Forelimb muscle (tissue), 1 donor: ENCODE data around the gene MUC6. TPM values are rescaled to one million over a fixed set of nuclear protein-coding genes. Genes with fewer than 3 reads are reported as not detected.
"Not testable (repeated sequence)": the region's sequence is repeated elsewhere in the genome, so short reads cannot be mapped to it uniquely, and the experiment has no call there.

Experiments used
- DNase-seq: peaks from one replicate; pipeline ENCODE4 v3.0.0-alpha.2; 2013; ENCODE audit warnings: low read depth
- polyA plus RNA-seq: library from polyadenylated mRNA; unstranded; fragments of 120-200 nt; gene quantifications from one replicate; pipeline ENCODE4 v1.2.1, GENCODE V29; 2013; ENCODE audit not compliant: insufficient read length

MUC6 gene
- polyA plus RNA-seq, 1 donor = 0.25 TPM

DNA sequence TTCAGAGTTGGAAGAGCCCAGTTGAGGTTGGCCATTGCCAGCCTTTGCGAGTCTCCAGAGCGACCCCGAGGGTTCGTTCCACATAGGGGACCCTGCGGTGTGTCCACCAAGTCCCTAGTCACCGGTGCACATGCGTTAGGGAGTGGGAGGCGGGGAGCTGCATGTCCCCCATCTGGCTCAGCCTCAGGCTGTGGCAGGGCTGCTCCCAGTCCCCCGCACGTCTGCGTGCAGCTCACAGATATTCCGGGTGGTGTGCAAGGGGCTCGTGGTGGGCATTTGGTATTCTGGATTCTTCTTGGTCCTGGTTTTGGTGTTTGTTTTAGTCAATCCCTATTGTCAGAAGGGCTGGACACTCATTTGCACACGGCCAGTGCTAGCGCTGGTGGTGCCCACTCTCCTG lies 48.8 kb downstream of the MUC6 start:
- DNase-seq = no peak

DNA sequence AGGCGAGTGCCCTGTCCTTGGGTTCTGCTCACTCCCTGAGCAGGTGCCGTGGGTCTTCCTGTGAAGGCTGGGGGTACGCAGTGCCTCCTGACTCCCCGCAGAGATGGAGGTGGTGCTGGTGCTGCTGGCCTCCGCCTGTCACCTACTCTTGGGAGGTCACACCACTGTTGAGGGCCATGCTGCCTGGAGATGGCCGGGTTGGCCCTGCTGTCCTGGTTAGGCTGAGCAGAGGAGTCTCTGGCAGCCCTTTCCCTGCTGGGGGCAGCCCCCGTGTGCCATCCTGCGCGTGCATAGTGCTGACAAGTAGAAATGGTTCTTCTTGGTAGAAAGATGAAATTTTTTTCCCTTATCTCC lies 49.6 kb downstream of the MUC6 start:
- DNase-seq = no peak

GRCh38 chr11:986270-986951 lies 50.1 kb downstream of the MUC6 start:
- no peak for DNase-seq

- DNase-seq = no peak
Observed at GRCh38 chr11:985848-986247, 50.7 kb downstream of the MUC6 start.

DNA sequence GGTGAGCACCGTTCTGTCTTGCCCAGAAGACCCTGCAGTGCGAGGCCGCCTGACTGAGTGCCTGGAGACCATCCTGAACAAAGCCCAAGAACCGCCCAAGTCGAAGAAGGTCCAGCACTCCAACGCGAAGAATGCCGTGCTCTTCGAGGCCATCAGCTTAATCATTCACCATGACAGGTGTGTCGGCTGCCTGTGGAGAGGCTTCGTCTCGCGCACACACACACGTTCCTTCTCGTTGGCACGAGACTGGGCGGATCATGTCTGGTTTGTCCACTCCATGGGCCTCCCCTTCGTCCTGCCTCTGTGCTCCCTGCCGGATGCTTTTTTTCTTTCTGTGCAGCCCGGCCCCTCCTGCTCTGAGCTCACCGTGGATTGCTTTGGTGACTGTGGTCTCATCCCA lies 51.1 kb downstream of the MUC6 start:
- DNase-seq = no peak

DNA sequence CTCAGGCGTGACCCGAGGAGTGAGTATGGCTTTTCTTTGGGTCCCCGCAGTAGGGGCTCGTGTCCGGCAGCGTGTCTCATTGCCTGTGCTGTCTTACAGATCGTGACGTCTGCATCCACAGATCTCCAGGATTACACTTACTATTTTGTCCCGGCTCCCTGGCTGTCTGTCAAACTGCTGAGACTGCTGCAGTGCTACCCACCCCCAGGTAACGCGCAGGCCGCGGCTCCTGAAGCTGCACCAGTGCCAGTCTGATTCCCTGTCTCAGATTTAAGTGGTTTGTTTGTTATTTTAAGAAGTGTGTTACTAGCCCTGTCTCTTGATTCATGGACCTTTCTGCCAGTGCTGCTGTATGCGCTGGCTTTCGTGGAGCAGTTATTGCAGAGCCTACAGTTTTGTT lies 52.0 kb downstream of the MUC6 start:
- no peak for DNase-seq

DNA sequence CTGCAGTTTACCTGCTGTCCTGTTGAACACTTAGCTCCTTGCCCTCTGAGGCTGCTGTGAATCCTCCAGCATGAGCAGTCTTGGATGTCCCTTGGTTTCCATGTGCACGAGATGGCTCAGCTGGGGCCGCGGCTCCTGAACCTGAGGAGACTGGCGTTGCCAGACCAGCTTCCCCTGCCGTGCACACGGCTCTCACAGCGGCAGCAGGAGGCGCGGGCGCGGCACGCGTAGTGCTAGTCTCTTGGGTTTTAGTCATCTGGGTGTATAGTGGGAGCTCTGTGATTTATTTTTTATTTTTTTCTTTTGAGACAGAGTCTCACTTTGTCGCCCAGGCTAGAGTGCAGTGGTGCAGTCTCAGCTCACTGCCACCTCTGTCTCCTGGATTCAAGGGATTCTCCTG lies 54.8 kb downstream of the MUC6 start:
- no peak for DNase-seq

- DNase-seq = no peak
Observed at GRCh38 chr11:980438-981357, 55.8 kb downstream of the MUC6 start.

GRCh38 chr11:978781-979180 lies 57.7 kb downstream of the MUC6 start:
- DNase-seq = no peak

- no peak for DNase-seq
Observed at GRCh38 chr11:977830-978720, 58.4 kb downstream of the MUC6 start.

DNA sequence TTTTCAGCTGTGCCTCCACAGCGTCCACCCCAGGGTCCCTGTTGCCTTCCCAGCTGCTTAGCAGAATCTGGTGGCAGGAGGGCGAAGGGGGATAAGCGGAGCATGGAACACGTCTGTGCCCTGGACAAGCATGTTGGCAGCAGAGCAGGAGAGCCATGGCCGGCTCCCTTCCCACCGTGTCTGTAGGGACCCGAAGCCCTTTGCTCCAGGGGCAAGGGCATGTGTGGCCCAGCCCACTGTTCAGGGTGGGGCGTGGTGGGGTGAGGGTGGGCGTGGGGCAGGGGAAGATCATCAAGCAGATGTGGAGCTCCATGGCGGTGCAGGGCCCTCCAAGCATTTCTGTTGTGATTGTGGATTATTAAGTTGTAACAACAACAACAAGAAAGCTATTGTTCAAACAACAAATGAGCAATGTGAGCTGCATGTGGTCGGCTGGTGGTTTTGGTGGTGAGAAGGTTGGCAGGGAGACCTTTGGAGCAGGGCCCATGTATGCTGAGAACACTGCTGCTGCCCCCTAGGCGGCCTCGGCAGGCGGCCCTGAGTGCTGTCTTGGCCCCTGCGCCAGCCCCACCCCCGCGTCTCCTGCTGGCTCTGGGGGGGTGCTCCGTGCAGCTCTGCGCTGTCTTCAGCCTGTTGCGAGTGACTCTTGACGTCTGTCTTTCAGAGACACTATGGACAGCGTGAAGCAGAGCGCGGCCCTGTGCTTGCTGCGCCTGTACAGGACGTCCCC lies 59.9 kb downstream of the MUC6 start:
- DNase-seq = no peak

- no peak for DNase-seq
Observed at GRCh38 chr11:975827-976226, 60.7 kb downstream of the MUC6 start.

- not testable (repeated sequence) for DNase-seq
Observed at GRCh38 chr11:975376-975775, 61.1 kb downstream of the MUC6 start.

DNA sequence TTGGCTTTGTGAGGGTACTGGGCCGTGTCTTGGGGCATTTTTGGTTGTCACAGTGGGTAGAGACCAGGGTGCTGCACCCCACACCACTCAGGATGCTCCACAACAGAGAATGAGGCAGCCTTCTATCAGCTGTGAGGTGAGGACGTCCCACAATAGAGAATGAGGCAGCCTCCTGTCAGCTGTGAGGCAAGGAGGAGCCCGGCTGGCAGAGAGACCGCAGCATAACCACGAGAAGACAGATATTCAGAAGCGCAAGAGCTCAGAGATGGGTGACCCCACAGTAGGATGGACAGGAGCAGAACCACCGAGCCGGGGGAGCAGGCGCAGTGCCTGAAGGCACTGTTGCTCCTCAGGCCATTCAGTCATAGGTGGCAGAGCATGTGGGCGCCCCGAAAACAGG lies 63.3 kb downstream of the MUC6 start:
- no peak for DNase-seq

DNA sequence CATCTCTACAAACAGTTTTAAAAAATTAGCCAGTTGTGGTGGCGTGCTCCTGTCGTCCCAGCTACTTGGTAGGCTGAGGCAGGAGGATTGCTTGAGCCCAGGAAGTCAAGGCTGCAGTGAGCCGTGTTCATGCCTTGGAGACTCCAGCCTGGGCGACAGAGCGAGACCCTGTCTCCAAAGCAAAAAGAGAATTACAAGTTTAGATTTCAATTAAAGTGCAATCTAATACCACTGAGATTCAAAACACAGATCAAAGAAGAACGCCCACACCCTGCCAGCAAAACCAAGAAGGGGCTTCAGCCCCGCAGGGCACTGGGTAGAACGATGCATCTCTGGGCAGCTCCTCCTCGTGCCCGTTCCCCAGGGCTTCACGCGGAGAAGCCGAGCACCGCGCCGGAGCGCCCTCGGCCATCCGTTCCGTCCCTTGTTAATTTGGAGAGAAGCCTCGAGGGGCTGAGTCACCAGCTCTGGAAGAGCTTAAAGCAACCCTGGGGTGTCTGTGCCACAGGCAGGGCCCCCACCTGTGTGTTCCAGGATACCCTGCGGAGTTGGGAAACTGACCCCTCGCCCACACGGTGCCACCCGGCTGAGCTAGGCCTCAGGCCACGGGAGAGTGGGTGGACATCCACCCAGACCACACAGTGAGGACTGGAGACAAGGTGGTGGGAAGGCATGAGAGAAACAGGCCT lies 63.9 kb downstream of the MUC6 start:
- DNase-seq = no peak

- no peak for DNase-seq
Observed at GRCh38 chr11:971731-972365, 64.7 kb downstream of the MUC6 start.

GRCh38 chr11:971092-971690 lies 65.3 kb downstream of the MUC6 start:
- DNase-seq = no peak

DNA sequence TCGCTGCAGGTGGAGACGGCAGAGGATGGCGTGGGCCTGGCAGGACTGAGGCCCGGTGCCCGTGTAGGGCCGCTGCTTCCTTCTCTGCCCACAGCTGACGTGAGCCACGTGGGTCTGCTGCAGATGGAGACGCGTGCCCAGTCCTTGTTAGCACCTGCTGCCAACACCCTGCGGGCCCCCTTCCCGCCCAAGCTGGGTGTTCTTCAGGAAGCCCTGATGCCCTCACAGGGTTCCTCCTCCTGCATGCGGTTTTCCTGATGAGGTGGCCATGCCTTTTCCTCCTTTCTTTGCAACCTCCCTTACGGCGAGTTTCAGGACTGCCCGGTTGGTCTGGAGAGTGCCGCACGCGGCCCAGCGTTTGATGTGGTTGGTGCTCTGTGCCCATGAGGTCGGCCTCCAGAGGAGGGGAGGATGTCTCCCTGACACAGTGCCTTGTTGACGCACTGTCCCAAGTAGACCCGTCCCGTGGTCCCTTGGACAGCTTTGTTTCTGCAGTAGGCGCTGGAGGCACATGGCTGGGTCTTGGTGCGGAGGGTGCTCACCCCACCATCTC lies 66.1 kb downstream of the MUC6 start:
- no peak for DNase-seq

DNA sequence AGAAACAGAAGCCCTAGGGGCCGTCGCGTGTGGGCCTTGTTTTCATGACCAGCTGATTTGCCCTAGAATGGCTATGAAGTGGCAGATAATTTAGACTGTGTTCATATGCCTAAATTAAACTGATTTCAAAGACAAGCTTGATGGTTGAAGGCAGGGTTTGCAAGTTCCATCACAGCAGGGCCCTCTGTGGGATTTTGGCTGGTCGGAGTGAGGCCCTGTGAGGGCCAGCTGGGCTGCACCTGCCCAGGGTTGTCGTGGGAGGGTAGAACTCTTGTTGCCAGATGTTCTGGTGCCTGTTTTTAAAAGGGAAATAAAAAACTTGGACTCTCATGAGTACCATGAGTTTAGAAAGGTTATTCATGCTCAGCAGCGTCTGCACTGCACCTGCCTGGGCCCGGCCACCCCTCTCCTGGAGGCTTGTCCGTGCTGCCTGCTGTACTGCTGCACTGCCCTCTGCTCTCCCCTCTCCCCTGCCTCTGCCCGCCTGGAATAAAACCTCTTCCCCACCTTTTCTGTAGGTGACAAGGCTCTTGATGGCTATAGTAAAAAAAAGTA lies 66.8 kb downstream of the MUC6 start:
- DNase-seq = no peak
